Small intestine (tissue), 7 donors: Measurements from ENCODE around the gene BSG. TPM values are rescaled to one million over a fixed set of nuclear protein-coding genes. Genes with fewer than 3 reads are reported as not detected.
"Not testable (repeated sequence)": the region's sequence is repeated elsewhere in the genome, so short reads cannot be mapped to it uniquely, and the experiment has no call there.

Source experiments
- DNase-seq, 2 donors: peaks; one replicate each; pipeline versions ENCODE4 v3.0.0 to v3.0.0-alpha.2; 2013
- FAIRE-seq: peaks from 2 replicates; lab custom pipeline; 2012; peaks lifted over from hg19 to GRCh38; lab: Jason Lieb, UNC
- H3K27ac ChIP-seq, 3 donors: one replicate each; pipeline ENCODE4 v1.5.1; 2013; ENCODE audit warnings: low read length in 2 of 3, mild to moderate bottlenecking in 2 of 3, control low read depth in 1 of 3, inconsistent platforms in 1 of 3, low read depth in 1 of 3, moderate library complexity in 1 of 3
- H3K27me3 ChIP-seq, 3 donors: one replicate each; pipeline ENCODE4 v1.6.1; 2013; ENCODE audit warnings: low read length in 3 of 3, inconsistent platforms in 1 of 3; ENCODE audit not compliant: control insufficient read depth in 3 of 3, insufficient read depth in 3 of 3
- H3K36me3 ChIP-seq, 3 donors: one replicate each; pipeline ENCODE4 v1.6.1; 2013; ENCODE audit warnings: low read length in 3 of 3, inconsistent platforms in 1 of 3, low read depth in 1 of 3, mild to moderate bottlenecking in 1 of 3, moderate library complexity in 1 of 3; ENCODE audit not compliant: control insufficient read depth in 3 of 3, insufficient read depth in 2 of 3
- H3K4me1 ChIP-seq, 3 donors: one replicate each; pipeline ENCODE4 v1.6.1; 2013; ENCODE audit warnings: low read length in 2 of 3, inconsistent platforms in 1 of 3, low read depth in 1 of 3, mild to moderate bottlenecking in 1 of 3, moderate library complexity in 1 of 3; ENCODE audit not compliant: control insufficient read depth in 3 of 3, insufficient read depth in 2 of 3
- H3K4me3 ChIP-seq, 3 donors: one replicate each; pipeline ENCODE4 v1.5.1; 2013; ENCODE audit warnings: low read length in 3 of 3, control low read depth in 1 of 3, inconsistent platforms in 1 of 3, low read depth in 1 of 3, mild to moderate bottlenecking in 1 of 3, moderate library complexity in 1 of 3
- H3K9me3 ChIP-seq, 2 donors: one replicate each; pipeline ENCODE4 v1.6.1; 2013; ENCODE audit warnings: low read depth in 1 of 2, low read length in 1 of 2; ENCODE audit not compliant: control insufficient read depth in 2 of 2, insufficient read depth in 1 of 2
- WGBS, 3 donors: extraction: QIAGEN DNeasy Blood & Tissue Kit; methylation state at CpG; one replicate each; pipeline ENCODE4 v1.1.7; 2013; 5-methylcytosine and 5-hydroxymethylcytosine counted together
- polyA plus RNA-seq, 4 donors: library from polyadenylated mRNA; stranded (reverse) in 3 of 4; unstranded in 1 of 4; fragments of 200-250 nt in 3 of 4; fragments of 120-200 nt in 1 of 4; gene quantifications; one replicate each; pipeline versions ENCODE4 v1.2.1 to v1.2.3, GENCODE V29; 2013
- donor health status: healthy with polysubstance abuse.
- donor health status: control.
- donor health status: control.
- donor health status: Bipolar disorder and iron deficiency.
- donor health status: healthy.

BSG gene
- polyA plus RNA-seq, 4 donors: 208 to 454 (median 374) TPM

GRCh38 chr19:624433-625109, 52.2 kb downstream of the BSG start:
- no peaks in the 10 kb centered on the region for H3K4me1 ChIP-seq
- H3K27me3 ChIP-seq: no peaks in the 10 kb centered on the region
- peaks cover 15 to 80% (median 18%) of the 10 kb centered on the region in 3 donors for H3K36me3 ChIP-seq
- no peak for FAIRE-seq
- H3K4me3 ChIP-seq: no peak overlapping the region
- WGBS, 3 donors: 92 to 96% (median 95%) methylated on average over 23 to 24 of the region's 24 CpGs
- H3K27ac ChIP-seq: no peak overlapping the region
- no peaks in the 10 kb centered on the region for H3K9me3 ChIP-seq
- no peak for DNase-seq

- FAIRE-seq (no peak), DNase-seq (no peak)
Measured at GRCh38 chr19:625257-625656, 52.9 kb downstream of the BSG start.

GRCh38 chr19:626566-626965, 54.2 kb downstream of the BSG start:
- 93 to 98% (median 96%) methylated on average over 7 of the region's 7 CpGs for WGBS, 3 donors
- peaks cover 10 to 87% (median 14%) of the 10 kb centered on the region in 3 donors for H3K36me3 ChIP-seq
- H3K9me3 ChIP-seq, H3K27ac ChIP-seq, H3K4me1 ChIP-seq, H3K4me3 ChIP-seq, H3K27me3 ChIP-seq, FAIRE-seq, DNase-seq: not testable (repeated sequence)

More at GRCh38 chr19:625257-625656, 52.9 kb downstream of the BSG start:
- 90 to 92% (median 91%) methylated on average over 5 of the region's 5 CpGs for WGBS, 3 donors
- peaks cover 15 to 80% (median 18%) of the 10 kb centered on the region in 3 donors for H3K36me3 ChIP-seq
- H3K4me1 ChIP-seq: no peaks in the 10 kb centered on the region
- no peak overlapping the region for H3K4me3 ChIP-seq
- no peak overlapping the region for H3K27ac ChIP-seq
- H3K9me3 ChIP-seq: no peaks in the 10 kb centered on the region
- no peaks in the 10 kb centered on the region for H3K27me3 ChIP-seq

- H3K4me3 ChIP-seq: no peak overlapping the region
- 91% methylated on average over 19 of the region's 19 CpGs for WGBS, 3 donors
- H3K9me3 ChIP-seq: no peaks in the 10 kb centered on the region
- H3K4me1 ChIP-seq: peaks cover 0 to 7% (median 7%) of the 10 kb centered on the region in 3 donors
- no peaks in the 10 kb centered on the region for H3K27me3 ChIP-seq
- no peak for FAIRE-seq
- no peak overlapping the region for H3K27ac ChIP-seq
- peaks cover 4 to 75% (median 5%) of the 10 kb centered on the region in 3 donors for H3K36me3 ChIP-seq
- DNase-seq: no peak
Measured at GRCh38 chr19:628168-628567, 55.8 kb downstream of the BSG start.

GRCh38 chr19:629515-629914, 57.1 kb downstream of the BSG start:
- WGBS, 3 donors: 73 to 80% (median 77%) methylated on average over 22 to 25 of the region's 25 CpGs
- Histone ChIP-seq H3K36me3 (peaks cover under 1 to 62% (median 3%) of the 10 kb centered on the region in 3 donors), H3K4me1 (peaks cover 0 to 15% (median 7%) of the 10 kb centered on the region in 3 donors)
- not testable (repeated sequence) for H3K4me3 ChIP-seq, DNase-seq, H3K27ac ChIP-seq, H3K9me3 ChIP-seq, FAIRE-seq, H3K27me3 ChIP-seq

GRCh38 chr19:629961-630714, 57.7 kb downstream of the BSG start:
- H3K4me1 ChIP-seq: peaks cover 0 to 15% (median 7%) of the 10 kb centered on the region in 3 donors
- FAIRE-seq (no peak), DNase-seq (no peak)
- H3K4me3 ChIP-seq: no peak overlapping the region
- H3K27me3 ChIP-seq: no peaks in the 10 kb centered on the region
- H3K36me3 ChIP-seq: peaks cover 0 to 56% (median 3%) of the 10 kb centered on the region in 3 donors
- no peaks in the 10 kb centered on the region for H3K9me3 ChIP-seq
- 92 to 96% (median 94%) methylated on average over 27 to 30 of the region's 30 CpGs for WGBS, 3 donors
- no peak overlapping the region for H3K27ac ChIP-seq

GRCh38 chr19:632579-633067, 60.2 kb downstream of the BSG start:
- Histone ChIP-seq H3K36me3 (peaks cover 0 to 43% (median 3%) of the 10 kb centered on the region in 3 donors), H3K27me3 (no peaks in the 10 kb centered on the region), H3K9me3 (no peaks in the 10 kb centered on the region), H3K4me1 (peaks cover 0 to 15% (median 7%) of the 10 kb centered on the region in 3 donors), H3K27ac (peak overlapping the region; percentile 78 to 93 (median 87)), H3K4me3 (peak overlapping the region; percentile 70 to 97 (median 78))
- DNase-seq (peak; percentile 80 to 84), FAIRE-seq (no peak)
- WGBS, 3 donors: 0 to 2% (median 1%) methylated on average over 27 to 35 of the region's 35 CpGs
